Measurements from ENCODE around the gene SPOP.
A peak's percentile ranks its signal among the peaks of the same experiment; 100 is the strongest.

Gene SPOP

GRCh38 chr17:49695698-49696232, 17.9 kb upstream of the SPOP start:
- no peak for DNase-seq

- DNase-seq = peak; percentile 71
These were observed 17.2 kb upstream of the SPOP start for GRCh38 chr17:49694847-49695697.

GRCh38 chr17:49692751-49693150, 14.9 kb upstream of the SPOP start:
- no peak for DNase-seq

- no peak for DNase-seq
These were observed 13.8 kb upstream of the SPOP start for GRCh38 chr17:49691677-49692191.

- no peak for DNase-seq
These were observed 13.3 kb upstream of the SPOP start for GRCh38 chr17:49691086-49691676.

- no peak for DNase-seq
These were observed 12.4 kb upstream of the SPOP start for GRCh38 chr17:49690256-49690655.

- no peak for DNase-seq
These were observed 11.0 kb upstream of the SPOP start for GRCh38 chr17:49688848-49689247.

- no peak for DNase-seq
These were observed 10.1 kb upstream of the SPOP start for GRCh38 chr17:49687878-49688491.

GRCh38 chr17:49681106-49681979, 3.4 kb upstream of the SPOP start:
- no peak for DNase-seq

- DNase-seq = no peak
These were observed 2.4 kb upstream of the SPOP start for GRCh38 chr17:49680314-49680713.

- peak; percentile 96 for DNase-seq
These were observed 564 bp downstream of the SPOP start for GRCh38 chr17:49677134-49677932.

GRCh38 chr17:49676276-49676868, 1.5 kb downstream of the SPOP start:
- DNase-seq = peak; percentile 92

GRCh38 chr17:49674507-49674906, 3.4 kb downstream of the SPOP start:
- DNase-seq = no peak

GRCh38 chr17:49673679-49674078, 4.2 kb downstream of the SPOP start:
- peak; percentile 21 for DNase-seq

GRCh38 chr17:49670641-49671040, 7.3 kb downstream of the SPOP start:
- no peak for DNase-seq

- no peak for DNase-seq
These were observed 7.9 kb downstream of the SPOP start for GRCh38 chr17:49670002-49670401.

- no peak for DNase-seq
These were observed 10.0 kb downstream of the SPOP start for GRCh38 chr17:49667854-49668253.

GRCh38 chr17:49664706-49665211, 13.1 kb downstream of the SPOP start:
- no peak for DNase-seq

GRCh38 chr17:49659661-49660382, 18.1 kb downstream of the SPOP start:
- DNase-seq = no peak

- peak; percentile 29 for DNase-seq
These were observed 21.6 kb downstream of the SPOP start for GRCh38 chr17:49656247-49656646.
